ENCODE measurements around the gene CADM2.
"Not testable (repeated sequence)": the region's sequence is repeated elsewhere in the genome, so short reads cannot be mapped to it uniquely, and the experiment has no call there.

Gene CADM2

DNA sequence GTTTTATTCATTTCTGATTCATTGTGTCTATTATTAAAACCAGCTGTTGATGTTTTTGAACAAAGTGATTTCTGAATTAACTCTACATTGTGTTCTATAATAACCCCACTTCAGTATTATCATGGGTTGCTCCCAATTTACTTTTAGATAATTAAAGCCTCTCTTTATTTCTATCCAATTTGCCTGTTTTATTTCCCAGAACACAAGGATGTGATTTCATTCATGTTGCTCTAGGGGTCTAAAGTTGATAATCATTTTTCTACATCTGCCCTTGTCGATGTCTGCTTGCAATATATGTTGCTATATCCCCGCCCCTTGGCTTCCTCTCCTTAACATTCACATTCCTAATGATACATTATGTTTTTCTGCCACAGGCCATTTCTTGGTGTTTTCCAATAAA lies 747.3 kb downstream of the CADM2 start:
- no peaks in the 10 kb centered on the region for H3K36me3 Mint-ChIP-seq
- no peak overlapping the region for H3K27ac Mint-ChIP-seq
- H3K4me1 Mint-ChIP-seq, result no peaks in the 10 kb centered on the region
- no peak for DNase-seq
- no peak for ATAC-seq (replicated peaks)
- H3K9me3 Mint-ChIP-seq, result peaks cover 0 to 2% of the 10 kb centered on the region in 2 donors
- no peak overlapping the region for H3K4me3 Mint-ChIP-seq
- H3K27me3 Mint-ChIP-seq, result no peaks in the 10 kb centered on the region

DNA sequence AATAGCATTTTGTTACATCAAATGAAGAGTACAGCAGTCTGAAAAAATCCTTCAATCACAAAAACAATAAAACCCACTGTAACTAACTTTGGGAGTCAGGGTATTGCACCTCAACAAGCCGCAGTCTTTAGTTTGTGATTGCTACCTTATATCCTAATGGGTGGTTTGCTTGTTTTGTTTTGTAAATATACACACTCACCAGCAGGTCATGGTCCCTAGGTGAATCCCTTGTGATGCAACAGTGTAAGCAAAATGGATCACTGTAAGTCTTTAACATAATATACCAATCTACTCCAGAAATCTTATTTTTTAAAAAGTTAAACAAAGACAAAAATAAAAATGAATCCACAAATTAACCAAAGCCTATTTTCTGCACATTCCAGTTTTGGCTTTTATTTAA lies 749.5 kb downstream of the CADM2 start:
- H3K4me1 Mint-ChIP-seq; H3K27me3 Mint-ChIP-seq; H3K9me3 Mint-ChIP-seq; H3K27ac Mint-ChIP-seq; ATAC-seq (replicated peaks); H3K36me3 Mint-ChIP-seq; H3K4me3 Mint-ChIP-seq; DNase-seq: not testable (repeated sequence)

DNA sequence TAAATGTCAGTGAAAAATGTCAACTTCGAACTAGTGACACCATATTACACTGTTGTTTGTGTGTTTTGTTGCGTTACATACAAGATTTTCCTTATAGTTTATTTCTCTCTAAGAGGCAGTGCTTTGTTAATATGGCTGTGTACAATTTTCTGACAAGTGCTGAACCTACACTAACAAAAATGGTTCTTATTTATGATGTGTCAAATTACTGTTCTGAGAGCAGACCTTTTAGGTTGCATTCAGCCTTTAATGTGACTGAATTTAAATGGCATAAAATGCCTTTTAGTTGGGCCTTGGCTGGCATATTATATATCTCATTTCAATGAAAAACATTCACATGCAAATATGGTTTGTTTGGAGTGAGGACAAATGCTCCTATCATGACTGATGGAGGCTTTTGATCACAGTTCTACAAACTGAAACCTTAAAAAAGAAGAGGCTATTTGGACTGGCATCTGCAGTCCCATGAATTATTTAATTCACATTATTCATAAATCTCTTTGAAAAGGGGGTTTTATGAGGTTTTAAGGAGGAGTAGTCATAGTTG lies 750.6 kb downstream of the CADM2 start:
- no peak overlapping the region for H3K27ac Mint-ChIP-seq
- peaks cover 0 to 2% of the 10 kb centered on the region in 2 donors for H3K9me3 Mint-ChIP-seq
- DNase-seq, result no peak
- no peaks in the 10 kb centered on the region for H3K36me3 Mint-ChIP-seq
- no peaks in the 10 kb centered on the region for H3K27me3 Mint-ChIP-seq
- no peaks in the 10 kb centered on the region for H3K4me1 Mint-ChIP-seq
- ATAC-seq (replicated peaks), result no peak
- no peak overlapping the region for H3K4me3 Mint-ChIP-seq

DNA sequence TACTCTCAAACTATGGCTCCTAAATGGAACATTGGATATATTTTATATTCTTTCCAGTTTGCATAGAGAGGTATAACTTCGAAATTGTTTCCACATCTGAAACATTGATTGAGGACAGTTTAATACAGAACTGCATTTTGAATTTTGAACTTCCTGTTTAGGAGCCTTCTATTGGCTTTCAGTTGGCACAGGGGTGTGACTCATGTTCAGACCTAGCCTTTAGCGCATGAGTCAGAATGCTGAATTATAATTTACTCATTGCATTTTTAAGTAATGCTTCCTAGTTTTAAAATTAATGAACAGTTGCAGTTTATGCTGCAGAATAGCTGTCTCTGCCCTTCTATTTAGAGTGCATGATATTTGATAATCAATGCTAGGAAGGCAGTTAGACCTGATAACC lies 751.7 kb downstream of the CADM2 start:
- ATAC-seq (replicated peaks) (no peak), DNase-seq (no peak)
- H3K27me3 Mint-ChIP-seq, result no peaks in the 10 kb centered on the region
- H3K9me3 Mint-ChIP-seq, result peaks cover 2 to 3% of the 10 kb centered on the region in 2 donors
- H3K36me3 Mint-ChIP-seq, result no peaks in the 10 kb centered on the region
- H3K4me3 Mint-ChIP-seq, result no peak overlapping the region
- H3K4me1 Mint-ChIP-seq, result no peaks in the 10 kb centered on the region
- no peak overlapping the region for H3K27ac Mint-ChIP-seq

DNA sequence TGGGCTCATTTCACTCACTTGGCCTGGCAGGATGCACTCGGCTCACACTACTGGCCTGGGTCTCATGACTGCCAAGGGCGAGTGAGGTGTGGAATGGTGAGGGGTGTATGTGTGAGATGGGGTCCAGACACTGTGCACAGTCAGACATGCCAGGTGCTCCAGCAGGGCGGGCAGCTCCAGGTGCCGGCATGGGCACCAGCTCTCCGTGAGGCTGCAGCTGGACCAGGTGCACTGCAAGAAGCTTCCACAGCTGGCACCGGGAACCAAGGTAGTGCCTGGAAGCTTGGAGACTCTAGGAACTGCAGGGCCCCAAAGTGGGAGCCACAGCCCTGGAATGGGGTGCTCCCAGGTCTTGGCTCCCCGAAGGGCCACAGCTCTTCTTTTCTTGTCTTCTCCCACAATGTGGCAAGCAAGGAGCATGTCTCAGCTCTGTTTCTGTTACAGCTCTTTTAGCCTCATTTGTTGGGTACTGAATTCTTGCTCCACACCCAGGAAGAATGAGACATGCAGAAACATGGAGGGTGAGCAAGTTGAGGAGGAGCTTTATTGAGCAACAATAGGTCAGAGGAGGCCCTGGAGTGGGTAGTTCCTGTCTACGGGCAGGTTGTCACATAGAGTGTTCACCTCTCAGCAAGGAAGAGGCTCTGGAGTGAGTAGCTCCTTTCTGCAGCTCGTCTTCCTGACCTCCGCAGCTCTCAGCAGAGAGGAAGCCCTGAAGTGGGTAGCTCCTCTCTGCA lies 762.8 kb downstream of the CADM2 start:
- H3K36me3 Mint-ChIP-seq, result no peaks in the 10 kb centered on the region

DNA sequence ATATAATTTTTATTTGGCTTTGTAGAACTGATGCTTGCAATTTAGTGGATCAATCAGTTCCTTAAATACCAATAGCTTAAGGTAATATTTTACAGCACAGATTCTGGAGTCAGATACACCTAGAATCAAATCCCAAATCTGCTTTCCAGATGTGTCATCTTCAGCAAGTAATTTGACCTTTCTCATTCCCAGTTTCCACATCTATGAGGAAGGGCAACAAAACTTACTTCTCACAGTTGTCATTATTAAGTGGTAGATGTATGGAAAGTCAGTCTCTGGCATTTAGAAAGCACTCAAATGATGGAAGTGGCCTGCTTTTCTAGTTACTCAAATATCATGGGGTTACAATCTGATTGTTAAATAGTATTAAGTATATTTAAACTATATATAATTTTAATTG lies 767.0 kb downstream of the CADM2 start:
- H3K27me3 Mint-ChIP-seq, result no peaks in the 10 kb centered on the region

More for the DNA sequence above, 762.8 kb downstream of the CADM2 start:
- H3K4me1 Mint-ChIP-seq, result no peaks in the 10 kb centered on the region
- no peak overlapping the region for H3K4me3 Mint-ChIP-seq
- peaks cover 0 to 2% of the 10 kb centered on the region in 2 donors for H3K9me3 Mint-ChIP-seq
- no peaks in the 10 kb centered on the region for H3K27me3 Mint-ChIP-seq
- ATAC-seq (replicated peaks) (no peak), DNase-seq (no peak)
- no peak overlapping the region for H3K27ac Mint-ChIP-seq

DNA sequence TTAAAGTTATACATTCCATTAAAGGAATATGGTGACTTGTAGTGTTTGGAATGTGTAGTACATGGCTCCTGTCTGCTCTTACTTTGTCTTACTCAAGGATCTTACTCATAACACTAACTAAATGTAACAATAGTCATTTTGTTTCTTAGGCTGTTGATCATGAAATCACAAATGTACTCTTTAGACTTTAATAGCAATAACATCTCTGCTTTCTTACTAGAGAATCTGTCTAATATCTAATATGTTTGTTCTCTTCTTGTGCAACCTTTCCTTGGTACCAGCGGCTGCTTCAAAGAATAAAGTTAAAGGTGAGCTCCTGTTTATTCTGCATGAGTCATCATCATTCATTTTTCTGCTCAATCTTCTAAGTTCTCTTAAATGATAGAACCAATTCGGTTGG lies 767.5 kb downstream of the CADM2 start:
- no peak overlapping the region for H3K4me3 Mint-ChIP-seq
- no peak overlapping the region for H3K27ac Mint-ChIP-seq
- no peak for ATAC-seq (replicated peaks)
- H3K27me3 Mint-ChIP-seq, result no peaks in the 10 kb centered on the region
- no peaks in the 10 kb centered on the region for H3K9me3 Mint-ChIP-seq
- no peaks in the 10 kb centered on the region for H3K36me3 Mint-ChIP-seq
- no peak for DNase-seq
- no peaks in the 10 kb centered on the region for H3K4me1 Mint-ChIP-seq

More for the DNA sequence above, 767.0 kb downstream of the CADM2 start:
- no peak for DNase-seq
- no peaks in the 10 kb centered on the region for H3K9me3 Mint-ChIP-seq
- H3K4me3 Mint-ChIP-seq, result no peak overlapping the region
- no peak overlapping the region for H3K27ac Mint-ChIP-seq
- ATAC-seq (replicated peaks), result no peak
- H3K36me3 Mint-ChIP-seq, result no peaks in the 10 kb centered on the region
- no peaks in the 10 kb centered on the region for H3K4me1 Mint-ChIP-seq

DNA sequence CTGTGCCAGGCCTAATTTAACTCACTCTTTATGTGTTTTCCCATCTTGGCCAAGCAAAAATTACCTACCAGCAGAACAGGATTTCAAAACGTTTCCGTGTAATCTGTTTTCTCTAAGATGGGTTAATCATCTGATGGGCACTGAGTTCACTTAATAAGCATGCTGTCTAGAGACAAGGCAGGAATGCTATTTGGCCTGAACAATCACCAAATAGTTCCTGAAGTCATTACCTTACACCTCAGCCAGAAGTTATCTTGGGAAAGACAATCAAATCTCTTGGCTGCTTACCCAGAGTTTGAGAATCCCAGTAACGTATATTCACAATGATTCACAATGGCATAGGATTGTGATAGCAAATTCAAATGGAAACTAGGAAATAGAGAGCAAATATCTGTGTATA lies 779.1 kb downstream of the CADM2 start:
- ATAC-seq (replicated peaks), result no peak
- no peak overlapping the region for H3K27ac Mint-ChIP-seq
- H3K4me3 Mint-ChIP-seq, result no peak overlapping the region
- DNase-seq, result no peak
- no peaks in the 10 kb centered on the region for H3K36me3 Mint-ChIP-seq
- peaks cover 0 to 2% of the 10 kb centered on the region in 2 donors for H3K9me3 Mint-ChIP-seq
- no peaks in the 10 kb centered on the region for H3K27me3 Mint-ChIP-seq
- no peaks in the 10 kb centered on the region for H3K4me1 Mint-ChIP-seq

DNA sequence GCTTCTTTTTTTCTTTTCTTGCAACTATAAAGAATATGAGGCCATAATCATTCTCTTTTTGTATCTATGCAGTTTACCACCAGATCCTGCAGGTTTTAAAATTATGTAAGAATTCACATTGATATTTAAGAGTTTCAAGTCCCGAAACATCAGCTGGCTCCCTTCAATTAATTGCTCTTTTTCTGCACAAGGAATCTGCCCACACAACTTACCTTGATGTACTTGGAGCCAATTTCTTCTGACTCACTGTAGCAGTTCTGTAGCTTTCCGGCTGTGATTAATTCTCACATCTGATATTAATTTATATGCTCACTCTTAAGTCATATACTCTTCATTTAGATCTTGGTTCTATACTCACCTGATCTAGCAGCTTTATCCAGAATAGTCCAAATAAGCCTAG lies 781.8 kb downstream of the CADM2 start:
- H3K36me3 Mint-ChIP-seq, result no peaks in the 10 kb centered on the region
- no peaks in the 10 kb centered on the region for H3K27me3 Mint-ChIP-seq
- ATAC-seq (replicated peaks) (no peak), DNase-seq (no peak)
- H3K27ac Mint-ChIP-seq, result no peak overlapping the region
- H3K4me1 Mint-ChIP-seq, result no peaks in the 10 kb centered on the region
- peaks cover 0 to 2% of the 10 kb centered on the region in 2 donors for H3K9me3 Mint-ChIP-seq
- no peak overlapping the region for H3K4me3 Mint-ChIP-seq

DNA sequence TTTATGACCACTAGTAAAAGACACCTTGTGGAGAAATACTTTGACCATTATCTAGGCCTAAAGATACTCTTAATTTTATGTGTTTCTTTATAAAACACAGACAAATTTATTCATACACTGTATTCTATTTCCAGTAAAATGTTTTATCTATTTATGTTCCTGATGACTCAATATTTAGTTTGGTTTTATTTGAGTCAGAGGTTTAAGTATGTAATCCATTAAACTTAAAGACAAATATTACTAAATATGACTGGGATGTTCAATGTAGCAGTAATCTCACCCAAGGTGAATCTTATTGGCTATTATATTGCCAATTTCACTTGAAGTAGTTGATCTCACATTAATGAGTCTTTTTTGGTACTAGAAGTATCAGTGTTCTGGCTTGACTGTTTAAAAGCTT lies 799.7 kb downstream of the CADM2 start:
- no peaks in the 10 kb centered on the region for H3K27me3 Mint-ChIP-seq
- H3K27ac Mint-ChIP-seq, result no peak overlapping the region
- H3K9me3 Mint-ChIP-seq, result peaks cover 2 to 9% of the 10 kb centered on the region in 2 donors
- no peaks in the 10 kb centered on the region for H3K36me3 Mint-ChIP-seq
- no peak overlapping the region for H3K4me3 Mint-ChIP-seq
- ATAC-seq (replicated peaks), result no peak
- no peak for DNase-seq
- H3K4me1 Mint-ChIP-seq, result no peaks in the 10 kb centered on the region

DNA sequence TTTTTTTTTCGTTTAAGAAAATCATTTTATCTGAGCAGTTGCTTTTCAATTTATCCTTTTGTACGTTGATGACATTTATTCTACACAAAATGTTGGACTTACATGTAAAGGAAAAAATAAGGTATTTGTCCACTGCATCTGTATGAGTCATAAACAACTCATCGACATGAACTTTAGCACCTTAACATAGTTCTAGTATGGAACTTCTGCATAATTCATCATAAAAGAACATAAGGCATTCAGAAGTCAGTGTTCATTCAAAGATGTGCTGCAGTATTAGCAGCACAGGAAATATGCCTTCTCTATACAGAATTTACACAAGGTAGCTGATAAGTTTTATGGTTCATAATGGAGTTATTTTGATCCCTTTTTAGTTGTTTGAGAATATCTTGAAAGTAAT lies 801.6 kb downstream of the CADM2 start:
- DNase-seq (no peak), ATAC-seq (replicated peaks) (no peak)
- Mint-ChIP-seq H3K27ac (no peak overlapping the region), H3K4me1 (no peaks in the 10 kb centered on the region), H3K36me3 (no peaks in the 10 kb centered on the region), H3K4me3 (no peak overlapping the region), H3K9me3 (peaks cover 2 to 4% of the 10 kb centered on the region in 2 donors), H3K27me3 (no peaks in the 10 kb centered on the region)

DNA sequence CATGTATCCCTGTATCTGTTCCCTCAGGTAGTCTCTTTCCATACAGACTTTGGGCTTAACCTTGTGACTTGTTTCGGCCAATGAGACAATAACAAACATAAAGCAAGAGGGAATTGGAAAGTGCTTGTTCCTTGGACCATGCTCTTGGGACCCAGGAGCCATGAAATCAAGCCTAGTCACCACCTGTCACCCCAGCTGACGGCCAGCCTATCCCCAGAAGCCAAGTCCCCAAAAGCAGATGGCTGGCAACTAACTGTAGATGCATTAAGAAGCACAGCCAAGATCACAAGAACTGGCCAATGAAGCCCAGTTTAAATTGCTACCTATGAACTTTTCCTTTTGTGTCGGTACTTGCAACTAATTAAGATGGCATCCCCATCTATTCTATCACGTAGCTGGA lies 822.0 kb downstream of the CADM2 start:
- Mint-ChIP-seq H3K4me1 (no peaks in the 10 kb centered on the region), H3K27ac (no peak overlapping the region), H3K4me3 (no peak overlapping the region), H3K27me3 (no peaks in the 10 kb centered on the region), H3K36me3 (no peaks in the 10 kb centered on the region), H3K9me3 (peaks cover 1 to 3% of the 10 kb centered on the region in 2 donors)
- ATAC-seq (replicated peaks) (no peak), DNase-seq (no peak)

DNA sequence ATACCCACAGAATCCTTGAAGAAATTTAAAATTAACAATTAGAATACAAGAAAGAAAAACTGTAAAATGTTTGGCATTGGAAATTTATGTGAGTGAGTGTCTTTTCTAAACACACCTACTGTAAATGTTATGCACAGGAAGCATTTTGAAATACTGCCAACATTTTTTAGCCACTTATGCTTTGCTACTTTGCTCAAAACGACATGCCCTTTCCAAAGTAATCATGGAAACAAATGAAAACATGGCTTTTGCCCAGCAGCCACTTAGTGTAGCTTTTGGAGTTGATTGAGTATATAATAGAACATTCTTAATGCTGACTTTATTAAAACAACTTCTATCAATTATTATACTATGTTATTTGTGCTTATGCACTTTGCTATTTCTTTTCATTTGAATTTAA lies 823.0 kb downstream of the CADM2 start:
- ATAC-seq (replicated peaks) (no peak), DNase-seq (no peak)
- Mint-ChIP-seq H3K27ac (no peak overlapping the region), H3K9me3 (peaks cover 1 to 3% of the 10 kb centered on the region in 2 donors), H3K36me3 (no peaks in the 10 kb centered on the region), H3K4me1 (no peaks in the 10 kb centered on the region), H3K4me3 (no peak overlapping the region), H3K27me3 (no peaks in the 10 kb centered on the region)

DNA sequence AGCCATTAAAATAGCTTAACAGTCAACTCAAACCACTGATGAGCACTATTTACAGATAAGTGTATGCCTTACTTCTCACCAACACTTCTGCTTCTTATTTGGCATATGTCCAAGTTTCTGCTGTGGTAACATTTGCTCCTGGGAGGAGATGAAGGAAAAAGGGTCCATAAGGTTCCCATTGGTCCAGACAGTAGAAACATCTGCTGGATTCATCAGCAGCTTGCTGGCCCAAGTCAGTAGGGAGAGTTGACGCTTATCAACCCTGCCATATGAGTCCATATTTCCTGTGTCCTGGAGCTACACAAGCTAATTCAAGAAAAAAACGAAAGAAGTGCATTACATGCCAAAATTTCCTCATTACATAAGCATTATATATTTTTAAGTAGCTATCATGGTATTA lies 824.5 kb downstream of the CADM2 start:
- Mint-ChIP-seq H3K27me3 (no peaks in the 10 kb centered on the region), H3K27ac (no peak overlapping the region)
- DNase-seq, result no peak

DNA sequence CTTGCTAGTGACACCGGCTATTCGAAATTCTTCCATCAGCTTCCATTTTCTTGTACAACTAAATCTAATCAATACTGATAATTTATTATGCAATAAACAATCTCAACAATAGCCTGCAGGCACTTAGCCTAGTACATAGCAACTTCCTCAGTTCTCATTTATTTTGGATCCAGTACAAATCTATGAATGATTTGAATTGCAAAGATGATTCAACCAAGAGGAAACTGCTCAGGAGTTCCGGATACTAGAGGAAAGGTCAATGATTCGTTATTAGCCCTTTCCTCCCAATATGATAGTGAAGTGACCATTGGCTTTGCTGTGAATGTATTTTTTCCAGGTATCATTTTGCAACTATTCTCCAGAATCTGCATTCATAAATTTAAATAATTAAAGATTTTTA lies 827.0 kb downstream of the CADM2 start:
- Mint-ChIP-seq H3K27ac (no peak overlapping the region), H3K4me1 (no peaks in the 10 kb centered on the region), H3K4me3 (no peak overlapping the region), H3K36me3 (no peaks in the 10 kb centered on the region), H3K27me3 (no peaks in the 10 kb centered on the region), H3K9me3 (peaks cover 1 to 3% of the 10 kb centered on the region in 2 donors)
- DNase-seq, result no peak
- no peak for ATAC-seq (replicated peaks)

More for the DNA sequence above, 824.5 kb downstream of the CADM2 start:
- H3K4me1 Mint-ChIP-seq, result no peaks in the 10 kb centered on the region
- no peak for ATAC-seq (replicated peaks)
- H3K4me3 Mint-ChIP-seq, result no peak overlapping the region
- no peaks in the 10 kb centered on the region for H3K36me3 Mint-ChIP-seq
- peaks cover 1 to 3% of the 10 kb centered on the region in 2 donors for H3K9me3 Mint-ChIP-seq
